Inferior parietal cortex (tissue), 1 donor: ENCODE measurements around the gene AFAP1L1.

Experiments used
- DNase-seq: peaks from one replicate; pipeline ENCODE4 v3.0.0-alpha.2; 2016; ENCODE audit errors: extremely low spot score

Gene AFAP1L1

DNA sequence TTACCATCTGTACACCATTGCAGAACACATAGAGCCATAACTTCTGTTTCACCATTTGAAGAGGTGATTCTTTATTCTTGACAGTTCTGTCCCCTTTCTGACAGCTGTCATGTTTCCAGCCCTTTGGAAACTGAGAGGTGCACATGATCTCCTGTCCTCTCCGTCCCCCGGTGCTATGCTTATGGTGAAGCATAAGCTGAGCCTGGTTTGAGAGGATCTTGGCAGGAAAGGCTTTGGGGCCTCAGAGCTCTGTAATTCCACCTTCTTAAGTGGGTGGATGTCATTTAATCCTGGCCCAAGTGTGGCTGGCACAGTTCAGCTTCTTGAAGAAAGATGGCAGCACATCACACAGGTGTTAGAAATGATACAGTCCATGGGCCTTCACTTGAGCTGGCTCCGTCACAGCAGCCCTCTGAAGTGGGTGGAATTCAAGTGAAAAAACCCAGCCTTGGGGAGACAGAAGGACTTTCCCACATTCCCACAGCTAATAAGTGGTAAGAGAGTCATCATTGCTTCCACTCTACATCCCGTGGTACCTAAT lies 43.0 kb downstream of the AFAP1L1 start:
- no peak for DNase-seq

- DNase-seq: no peak
Measured at GRCh38 chr5:149315753-149316152, 44.1 kb downstream of the AFAP1L1 start.

DNA sequence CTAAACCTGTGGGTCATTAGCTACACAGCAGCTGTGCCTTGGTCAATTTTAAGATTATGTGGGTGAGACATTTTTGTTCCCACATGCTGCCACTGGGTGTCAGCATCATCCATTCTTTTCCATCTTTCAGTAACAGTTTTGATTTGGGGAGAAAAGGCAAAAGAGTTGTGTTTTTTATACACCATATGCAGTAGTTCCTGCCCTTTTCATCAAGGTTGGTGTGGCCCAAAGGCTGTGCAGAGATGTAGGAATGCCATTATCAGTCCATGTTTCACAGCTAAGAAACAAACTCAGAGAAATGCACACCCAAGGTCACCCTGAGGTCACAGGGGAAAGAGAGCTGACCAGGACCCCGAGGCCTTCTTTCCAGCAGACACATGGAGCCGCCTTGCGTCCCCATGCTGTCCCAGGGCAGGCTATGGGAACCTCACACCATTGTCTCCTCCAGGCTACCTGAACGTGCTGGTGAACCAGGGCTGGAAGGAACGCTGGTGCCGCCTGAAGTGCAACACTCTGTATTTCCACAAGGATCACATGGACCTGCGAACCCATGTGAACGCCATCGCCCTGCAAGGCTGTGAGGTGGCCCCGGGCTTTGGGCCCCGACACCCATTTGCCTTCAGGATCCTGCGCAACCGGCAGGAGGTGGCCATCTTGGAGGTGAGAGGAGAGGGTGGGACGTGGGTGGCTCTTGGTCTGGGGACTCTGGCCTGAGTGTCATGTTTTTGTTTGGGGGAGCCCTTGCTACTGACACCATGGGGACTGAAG lies 45.8 kb downstream of the AFAP1L1 start:
- peak; percentile 76 for DNase-seq

GRCh38 chr5:149319174-149319573 lies 47.5 kb downstream of the AFAP1L1 start:
- DNase-seq: no peak

- peak; percentile 54 for DNase-seq
Measured at GRCh38 chr5:149320791-149321330, 49.2 kb downstream of the AFAP1L1 start.

DNA sequence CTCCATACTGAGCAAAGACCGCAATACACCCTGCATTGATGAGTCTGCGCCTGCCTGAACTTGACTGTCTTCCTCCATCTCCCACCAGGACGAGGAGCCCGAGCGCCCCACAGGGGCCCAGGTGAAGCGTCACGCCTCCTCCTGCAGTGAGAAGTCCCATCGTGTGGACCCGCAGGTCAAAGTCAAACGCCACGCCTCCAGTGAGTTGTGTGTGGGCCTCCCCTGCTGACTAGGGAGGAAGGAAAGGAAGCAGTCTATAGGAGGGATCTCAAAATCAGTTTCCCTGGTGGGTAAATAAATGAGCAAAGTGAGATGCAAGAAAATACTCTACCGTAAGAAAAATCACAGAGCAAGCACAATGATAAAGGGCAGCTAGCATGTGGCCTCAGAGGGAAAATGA lies 50.9 kb downstream of the AFAP1L1 start:
- DNase-seq: no peak

DNA sequence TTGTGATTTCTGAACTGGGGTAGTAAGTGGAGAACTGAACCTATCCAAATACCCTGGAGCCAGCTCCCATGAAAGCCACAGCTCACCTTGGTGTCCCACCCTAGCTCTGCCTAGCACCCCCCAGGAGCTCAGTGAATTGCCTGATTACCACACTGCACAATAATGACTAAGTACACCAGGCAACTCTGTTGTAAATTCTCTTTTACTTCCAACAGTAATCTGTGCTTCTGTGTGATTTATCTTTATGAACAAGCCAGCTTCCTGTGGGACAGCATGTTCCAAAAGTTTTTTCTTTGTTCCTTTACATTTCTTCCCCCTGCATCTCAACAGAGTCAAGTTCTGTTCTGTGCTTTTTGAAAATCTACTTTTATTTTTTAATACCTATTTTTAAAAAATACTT lies 51.6 kb downstream of the AFAP1L1 start:
- no peak for DNase-seq

- DNase-seq: no peak
Measured at GRCh38 chr5:149323621-149324205, 52.1 kb downstream of the AFAP1L1 start.

DNA sequence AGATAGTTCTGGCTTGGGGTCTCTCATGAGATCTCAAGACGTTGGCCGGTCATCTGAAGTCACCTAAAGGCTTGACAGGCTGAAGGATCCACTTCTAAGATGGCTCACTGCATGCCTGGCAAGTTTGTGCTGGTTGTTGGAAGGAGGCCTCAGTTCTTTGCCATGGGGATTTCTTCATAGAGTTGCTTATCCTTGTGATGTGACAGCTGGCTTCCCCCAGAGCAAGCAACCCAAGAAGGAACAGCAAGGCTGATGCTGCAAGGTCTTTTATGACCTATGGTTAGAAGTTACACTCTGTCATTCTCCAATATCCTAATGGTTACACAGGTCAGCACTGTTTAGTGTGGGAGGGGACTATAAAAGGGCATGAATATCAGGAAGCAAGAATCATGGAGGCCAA lies 53.0 kb downstream of the AFAP1L1 start:
- no peak for DNase-seq

GRCh38 chr5:149325166-149325735 lies 53.6 kb downstream of the AFAP1L1 start:
- no peak for DNase-seq

DNA sequence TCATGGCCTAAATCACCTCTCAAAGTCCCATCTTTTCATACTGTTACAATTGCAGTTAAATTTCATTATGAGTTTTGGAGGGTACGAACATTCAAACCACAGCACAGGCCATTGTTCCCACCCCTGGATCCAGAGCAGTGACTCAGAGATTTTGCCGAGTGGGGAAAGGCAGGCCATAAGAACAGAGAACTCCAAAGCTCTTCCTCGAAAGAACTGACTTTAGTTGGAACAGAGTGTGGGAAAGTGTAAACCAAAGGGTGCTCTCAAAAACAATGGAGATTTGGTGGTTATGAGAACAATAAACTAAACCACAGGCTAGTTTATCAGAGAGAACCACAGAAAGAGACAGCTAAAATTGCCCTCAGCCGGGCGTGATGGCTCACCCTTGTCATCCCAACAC lies 54.2 kb downstream of the AFAP1L1 start:
- DNase-seq: no peak

DNA sequence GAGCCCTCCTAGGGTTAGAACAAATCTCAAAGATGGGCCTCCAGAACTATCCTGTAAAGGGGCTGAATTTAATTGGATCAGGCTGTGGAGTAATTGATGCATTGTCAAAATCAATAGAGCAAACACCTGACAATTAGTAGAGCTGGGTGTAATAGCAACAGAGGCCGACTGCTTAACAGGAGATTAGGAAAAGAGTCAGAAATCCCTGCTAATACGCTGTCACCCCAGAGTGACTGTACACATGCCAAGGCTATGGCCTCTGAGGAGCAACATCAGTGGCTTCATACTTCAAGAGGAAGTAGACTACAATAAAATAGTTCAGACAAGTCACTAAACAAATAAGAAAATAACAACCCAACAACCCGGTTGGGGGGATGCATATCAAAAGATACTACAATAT lies 55.0 kb downstream of the AFAP1L1 start:
- no peak for DNase-seq

DNA sequence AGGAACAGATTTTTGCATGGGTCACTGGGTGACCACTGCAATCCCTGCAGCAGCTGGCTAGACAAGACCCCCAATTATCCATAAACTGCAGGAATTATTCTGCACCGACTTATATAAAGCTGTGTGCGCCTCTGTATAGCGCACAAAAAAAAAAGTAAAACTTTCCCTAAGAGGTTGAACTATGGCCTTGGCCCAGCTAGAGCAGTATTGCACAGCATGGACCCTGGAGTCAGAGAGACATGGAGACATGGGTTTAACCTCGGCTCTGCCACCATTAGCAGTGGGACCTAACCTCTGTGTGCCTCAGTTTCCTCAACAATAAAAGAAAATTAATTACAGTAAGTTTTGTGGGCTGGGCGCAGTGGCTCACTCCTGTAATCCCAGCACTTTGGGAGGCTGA lies 56.5 kb downstream of the AFAP1L1 start:
- no peak for DNase-seq

DNA sequence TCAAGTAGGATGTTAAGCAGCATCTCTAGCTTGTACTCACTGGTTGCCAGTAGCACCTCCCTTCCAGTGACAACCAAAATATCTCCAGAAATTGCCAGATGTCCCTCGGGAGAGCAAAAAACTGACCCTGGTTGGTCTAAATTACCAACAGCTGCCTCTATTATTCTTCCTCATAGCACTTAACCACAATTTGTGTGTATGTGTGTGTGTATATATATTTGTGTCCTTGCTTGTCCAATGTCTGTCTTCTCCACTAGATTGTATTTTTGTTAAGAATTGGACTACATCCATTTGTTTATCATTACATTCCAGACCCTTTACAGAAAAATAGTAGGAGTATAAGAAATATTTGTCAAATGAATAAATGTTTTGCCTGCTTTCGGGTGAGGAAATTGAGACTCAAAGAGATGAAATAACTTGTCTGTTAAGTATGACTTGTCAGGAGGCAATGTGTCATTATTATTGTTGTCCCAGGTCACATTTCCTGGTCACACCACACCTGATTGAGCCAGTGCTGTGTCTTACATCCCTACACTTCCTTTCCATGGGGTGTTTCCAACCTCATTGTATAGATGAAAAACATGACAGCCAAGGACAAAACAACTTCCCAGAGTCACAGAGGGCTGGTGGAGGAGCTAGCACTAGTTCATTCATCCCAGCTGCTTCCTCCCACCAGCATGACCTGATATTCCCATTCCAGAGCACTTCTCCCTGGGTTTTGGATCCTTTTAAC lies 62.2 kb downstream of the AFAP1L1 start:
- DNase-seq: no peak

DNA sequence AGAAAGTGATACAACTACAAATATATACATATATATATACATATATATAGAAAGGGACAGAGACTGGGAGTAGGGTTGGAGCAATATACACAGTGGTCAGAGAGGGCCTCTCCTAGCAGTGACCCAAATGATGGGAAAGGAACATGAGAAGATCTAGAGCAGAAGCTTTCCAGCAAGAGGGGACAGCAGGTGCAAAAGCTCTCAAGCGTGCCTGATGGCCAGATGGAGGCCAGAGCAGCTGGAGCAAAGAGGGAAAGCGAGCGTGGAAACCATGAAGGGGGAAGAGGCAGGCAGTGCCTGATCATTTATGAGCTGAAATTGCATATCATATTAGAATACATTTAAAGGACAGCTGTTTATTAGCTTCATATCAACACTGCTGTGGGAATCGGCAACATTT lies 66.1 kb downstream of the AFAP1L1 start:
- DNase-seq: no peak

DNA sequence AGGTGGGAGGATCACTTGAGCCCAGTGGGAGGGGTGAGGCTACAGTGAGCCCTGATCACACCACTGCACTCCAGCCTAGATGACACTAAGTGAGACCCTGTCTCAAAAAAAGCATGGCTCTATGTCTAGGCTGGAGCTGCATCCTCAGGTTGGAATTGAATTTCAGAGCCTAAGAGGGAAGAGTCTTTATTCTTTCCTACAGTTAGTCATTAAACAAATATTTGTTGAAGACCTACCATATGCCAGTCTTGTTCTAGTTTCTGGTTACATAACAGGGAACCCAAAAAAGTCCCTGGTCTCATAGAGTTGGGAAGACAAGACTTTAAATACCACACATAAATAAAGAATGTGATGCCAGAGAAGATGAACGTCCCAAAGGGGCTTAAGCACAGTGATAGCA lies 66.7 kb downstream of the AFAP1L1 start:
- DNase-seq: no peak

DNA sequence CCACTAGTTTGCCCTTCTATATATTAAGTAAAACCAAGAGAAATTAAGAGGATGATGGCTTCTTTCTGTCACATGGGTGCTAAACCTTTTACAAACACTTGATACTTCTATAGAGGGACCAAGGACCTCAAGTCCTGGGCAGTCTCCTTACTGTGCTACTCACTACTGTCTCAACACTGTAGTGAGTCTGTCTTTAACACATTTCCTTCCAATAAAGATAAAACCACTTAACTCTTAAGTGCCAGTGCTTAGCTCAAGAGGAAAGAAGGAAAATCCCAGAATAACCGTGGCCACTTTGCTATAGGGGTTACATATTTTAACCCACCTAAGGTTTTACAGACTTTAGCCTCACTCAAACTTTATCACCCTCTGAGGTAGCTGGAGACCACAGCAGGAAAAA lies 69.3 kb downstream of the AFAP1L1 start:
- no peak for DNase-seq

DNA sequence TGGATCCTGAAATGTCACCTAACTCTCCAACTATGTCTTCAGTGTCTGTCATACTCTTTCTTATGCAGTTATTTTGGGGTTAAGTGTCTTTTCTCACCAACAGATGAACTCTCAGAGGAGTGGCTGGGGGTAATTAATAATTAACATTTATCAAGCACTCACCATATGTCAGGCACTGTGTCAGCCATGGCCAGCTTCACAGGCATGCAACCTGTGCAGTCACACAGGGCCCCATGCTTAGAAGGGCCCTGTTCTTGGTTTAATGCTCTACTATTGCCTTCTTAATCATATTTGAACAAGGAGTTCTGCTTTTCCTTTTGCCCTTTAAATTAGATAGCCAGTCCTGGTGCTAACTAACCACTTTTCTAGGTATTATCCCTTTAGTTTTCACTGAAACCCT lies 70.2 kb downstream of the AFAP1L1 start:
- no peak for DNase-seq

GRCh38 chr5:149344151-149344550 lies 72.5 kb downstream of the AFAP1L1 start:
- DNase-seq: no peak

DNA sequence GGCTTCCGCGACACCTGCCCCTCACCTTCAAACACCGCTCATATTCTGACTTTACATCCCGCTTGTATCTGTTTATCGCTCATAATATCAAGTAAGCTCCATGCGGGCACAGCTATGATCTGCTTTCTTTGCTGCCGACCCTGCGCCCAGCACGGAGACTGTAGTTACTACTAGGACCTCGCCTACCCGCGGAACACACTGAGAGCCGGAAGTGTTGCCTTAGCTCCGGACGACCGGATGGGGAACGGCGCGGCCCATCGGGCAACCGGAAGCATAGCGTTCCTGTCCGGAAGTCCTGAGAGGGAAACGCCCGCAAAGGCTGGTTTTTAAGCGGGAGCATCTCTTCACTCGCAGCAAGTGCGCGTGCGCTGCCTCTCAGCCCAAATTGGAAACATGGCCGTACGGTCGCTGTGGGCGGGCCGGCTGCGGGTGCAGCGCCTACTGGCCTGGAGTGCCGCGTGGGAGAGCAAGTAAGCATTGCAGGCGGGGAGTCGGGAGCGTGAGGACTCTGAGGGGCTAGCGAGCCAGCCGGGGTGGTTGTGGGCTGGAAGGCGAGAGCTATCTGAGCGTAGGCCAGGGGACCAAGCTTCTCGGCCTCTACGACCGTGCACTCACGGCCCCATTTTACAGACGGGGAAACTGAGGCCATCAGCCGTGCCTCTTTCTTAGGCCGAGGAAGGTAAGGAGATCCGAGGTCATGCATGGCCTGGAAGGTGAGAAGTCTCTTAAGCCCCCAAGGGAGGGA lies 73.7 kb downstream of the AFAP1L1 start, which contains the start of gene GRPEL2:
Gene GRPEL2, plus strand, starts transcription at position 353 of the 745 bp plus-strand sequence. Its CDS starts 41 bp downstream, at position 394.
- peak; percentile 98 for DNase-seq

DNA sequence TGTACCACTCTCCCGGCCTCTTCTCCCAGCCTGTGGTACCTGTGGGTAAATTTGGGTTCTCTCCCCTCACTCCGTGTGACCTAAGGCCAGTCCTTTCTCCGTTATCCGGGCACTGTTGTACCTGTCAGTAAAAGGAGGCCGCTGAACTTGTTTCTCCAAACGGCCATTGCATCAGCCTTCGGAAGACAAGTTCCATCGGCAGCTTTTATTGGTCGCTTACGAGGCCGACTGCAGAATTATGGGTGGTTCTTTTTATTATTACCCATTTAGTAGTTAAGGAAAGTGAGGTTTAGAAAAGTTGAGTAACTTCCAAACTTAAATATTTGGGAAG lies 74.2 kb downstream of the AFAP1L1 start:
- peak; percentile 9 for DNase-seq
